ENCODE results near the gene FBXW4.

DNA sequence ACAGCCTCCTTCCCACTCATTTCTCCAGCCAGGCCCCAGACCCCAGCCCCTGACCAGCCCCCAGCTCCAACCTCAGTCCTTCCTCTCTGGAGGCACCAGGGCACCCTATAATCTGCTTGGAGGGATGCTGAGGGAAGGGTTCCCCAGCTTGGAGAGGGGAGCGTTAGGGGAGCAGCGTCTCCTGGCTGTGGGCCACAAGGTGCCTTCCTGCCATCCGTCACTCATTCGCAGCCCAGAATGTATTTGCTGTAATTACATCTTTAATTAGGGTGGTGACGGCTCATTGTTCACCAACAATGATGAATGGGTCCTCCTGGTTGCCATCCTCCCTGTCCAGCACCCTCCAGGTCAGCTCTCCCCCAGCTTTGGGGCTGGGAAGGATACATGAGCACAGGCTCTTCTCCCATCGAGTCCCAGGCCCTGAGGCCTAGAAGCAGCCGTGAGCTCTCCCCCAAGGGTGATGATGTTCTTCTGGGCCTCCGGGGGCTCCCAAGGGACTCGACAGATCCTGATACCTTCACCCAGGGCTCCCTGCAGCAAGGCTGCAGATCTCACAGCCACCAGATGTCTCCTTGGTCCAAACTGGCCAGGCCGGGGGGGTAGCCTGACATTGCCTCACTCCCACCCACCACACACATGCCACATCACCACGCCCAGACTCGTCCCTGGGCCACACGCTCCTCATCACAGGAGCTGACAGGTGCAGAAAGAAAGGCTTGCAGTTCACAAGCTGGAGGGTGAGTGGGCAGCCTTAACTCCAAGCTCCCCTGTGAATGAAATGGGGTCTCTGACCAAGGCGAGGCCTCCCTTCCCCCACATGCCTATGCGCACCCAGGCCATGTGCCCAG lies 133.7 kb downstream of the FBXW4 start:
- TF ChIP-seq, protein P1, sequence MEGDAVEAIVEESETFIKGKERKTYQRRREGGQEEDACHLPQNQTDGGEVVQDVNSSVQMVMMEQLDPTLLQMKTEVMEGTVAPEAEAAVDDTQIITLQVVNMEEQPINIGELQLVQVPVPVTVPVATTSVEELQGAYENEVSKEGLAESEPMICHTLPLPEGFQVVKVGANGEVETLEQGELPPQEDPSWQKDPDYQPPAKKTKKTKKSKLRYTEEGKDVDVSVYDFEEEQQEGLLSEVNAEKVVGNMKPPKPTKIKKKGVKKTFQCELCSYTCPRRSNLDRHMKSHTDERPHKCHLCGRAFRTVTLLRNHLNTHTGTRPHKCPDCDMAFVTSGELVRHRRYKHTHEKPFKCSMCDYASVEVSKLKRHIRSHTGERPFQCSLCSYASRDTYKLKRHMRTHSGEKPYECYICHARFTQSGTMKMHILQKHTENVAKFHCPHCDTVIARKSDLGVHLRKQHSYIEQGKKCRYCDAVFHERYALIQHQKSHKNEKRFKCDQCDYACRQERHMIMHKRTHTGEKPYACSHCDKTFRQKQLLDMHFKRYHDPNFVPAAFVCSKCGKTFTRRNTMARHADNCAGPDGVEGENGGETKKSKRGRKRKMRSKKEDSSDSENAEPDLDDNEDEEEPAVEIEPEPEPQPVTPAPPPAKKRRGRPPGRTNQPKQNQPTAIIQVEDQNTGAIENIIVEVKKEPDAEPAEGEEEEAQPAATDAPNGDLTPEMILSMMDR (IDR thresholded peaks at IDR 0.05): no peak
- TF ChIP-seq POLR2A (IDR thresholded peaks at IDR 0.05): no peak

Data from uterus (tissue), 2 donors.